Measurements from ENCODE around the gene KLF11.

Gene KLF11

GRCh38 chr2:10045561-10046355 is 2.4 kb downstream of the KLF11 start:
- DNase-seq, result no peak

GRCh38 chr2:10046931-10047330 is 3.6 kb downstream of the KLF11 start:
- DNase-seq, result no peak

GRCh38 chr2:10047616-10048500 is 4.5 kb downstream of the KLF11 start:
- DNase-seq, result no peak

- peak; percentile 38 for DNase-seq
Observed at GRCh38 chr2:10048501-10049171, 5.3 kb downstream of the KLF11 start.

GRCh38 chr2:10052216-10052615 is 8.9 kb downstream of the KLF11 start:
- no peak for DNase-seq

- no peak for DNase-seq
Observed at GRCh38 chr2:10053351-10053750, 10.0 kb downstream of the KLF11 start.

GRCh38 chr2:10054424-10054823 is 11.1 kb downstream of the KLF11 start:
- no peak for DNase-seq

GRCh38 chr2:10054976-10055375 is 11.6 kb downstream of the KLF11 start:
- DNase-seq, result no peak

- DNase-seq, result no peak
Observed at GRCh38 chr2:10056439-10056838, 13.1 kb downstream of the KLF11 start.

- DNase-seq, result no peak
Observed at GRCh38 chr2:10057231-10058107, 14.1 kb downstream of the KLF11 start.

GRCh38 chr2:10058251-10059015 is 15.1 kb downstream of the KLF11 start:
- DNase-seq, result no peak

GRCh38 chr2:10059016-10059351 is 15.6 kb downstream of the KLF11 start:
- DNase-seq, result no peak

- DNase-seq, result peak; percentile 18
Observed at GRCh38 chr2:10059552-10060335, 16.4 kb downstream of the KLF11 start.

GRCh38 chr2:10061221-10061925 is 18.0 kb downstream of the KLF11 start:
- DNase-seq, result no peak

GRCh38 chr2:10062931-10063365 is 19.6 kb downstream of the KLF11 start:
- DNase-seq, result no peak

- DNase-seq, result no peak
Observed at GRCh38 chr2:10063566-10063965, 20.2 kb downstream of the KLF11 start.

- DNase-seq, result no peak
Observed at GRCh38 chr2:10064932-10065772, 21.8 kb downstream of the KLF11 start.

- DNase-seq, result no peak
Observed at GRCh38 chr2:10065773-10066055, 22.4 kb downstream of the KLF11 start.

- no peak for DNase-seq
Observed at GRCh38 chr2:10067330-10067729, 24.0 kb downstream of the KLF11 start.
